ENCODE results near the gene CREB3L2. TPM values are rescaled to one million over a fixed set of nuclear protein-coding genes. Genes with fewer than 3 reads are reported as not detected.

CREB3L2 gene
- polyA plus RNA-seq, 1 of the 3 experiments (the other 2 are of a cell fraction) = 22.9 TPM

- Histone ChIP-seq H2AFZ (ENCODE audit: low read depth) (no peak overlapping the region), H3K4me3 (ENCODE audit: low read depth in 2 of 2, low read length in 1 of 2) (no peak overlapping the region), H3K27ac (ENCODE audit: low read depth in 2 of 2, low read length in 1 of 2) (peak overlapping the region; percentile 17 to 40; a peak in 3 of 4 replicates), H3K36me3 (replicated peaks in 1 of 2; ENCODE audit: control insufficient read depth in 1 of 2, insufficient read depth in 2 of 2, low read length in 1 of 2) (peaks cover 3 to 11% of the 10 kb centered on the region in 2 experiments), H3K9me2 (no peaks in the 10 kb centered on the region), H3K9me3 (no peaks in the 10 kb centered on the region), H4K20me1 (ENCODE audit: insufficient read depth) (no peaks in the 10 kb centered on the region), H3K9ac (no peak overlapping the region), H3K27me3 (ENCODE audit: insufficient read depth) (no peaks in the 10 kb centered on the region), H3K79me2 (ENCODE audit: insufficient read depth) (peaks cover 96% of the 10 kb centered on the region), H3F3A (replicated peaks; ENCODE audit: insufficient read depth) (peaks cover 24% of the 10 kb centered on the region), H3K4me2 (peak overlapping the region; percentile 48), H3K4me1 (ENCODE audit: control insufficient read depth in 1 of 2, insufficient read depth in 2 of 2, low read depth in 1 of 2, low read length in 1 of 2) (peaks cover 41 to 43% of the 10 kb centered on the region in 2 experiments)
- TF ChIP-seq CTCF (IDR thresholded peaks at IDR 0.05) (no peak), FOXM1 (IDR thresholded peaks at IDR 0.05; ENCODE audit: low read depth) (no peak), ZBTB33 (IDR thresholded peaks at IDR 0.05; ENCODE audit: borderline replicate concordance, low read depth) (no peak), EP300 (IDR thresholded peaks at IDR 0.05; ENCODE audit: borderline replicate concordance in 1 of 2, low read depth in 1 of 2, low read length in 1 of 2) (no peak), RFX5 (IDR thresholded peaks at IDR 0.05; ENCODE audit: low read length) (no peak), POLR2AphosphoS5 (IDR thresholded peaks at IDR 0.05; ENCODE audit: low read depth, low read length) (no peak)
- TF ChIP-seq, protein P1, sequence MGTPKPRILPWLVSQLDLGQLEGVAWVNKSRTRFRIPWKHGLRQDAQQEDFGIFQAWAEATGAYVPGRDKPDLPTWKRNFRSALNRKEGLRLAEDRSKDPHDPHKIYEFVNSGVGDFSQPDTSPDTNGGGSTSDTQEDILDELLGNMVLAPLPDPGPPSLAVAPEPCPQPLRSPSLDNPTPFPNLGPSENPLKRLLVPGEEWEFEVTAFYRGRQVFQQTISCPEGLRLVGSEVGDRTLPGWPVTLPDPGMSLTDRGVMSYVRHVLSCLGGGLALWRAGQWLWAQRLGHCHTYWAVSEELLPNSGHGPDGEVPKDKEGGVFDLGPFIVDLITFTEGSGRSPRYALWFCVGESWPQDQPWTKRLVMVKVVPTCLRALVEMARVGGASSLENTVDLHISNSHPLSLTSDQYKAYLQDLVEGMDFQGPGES (IDR thresholded peaks at IDR 0.05; ENCODE audit: low read depth, low read length) = no peak
- DNase-seq = no peak
- ChIA-PET POLR2A (no interaction called here), CTCF (interaction anchor here (0.7 to 2.8 kb wide), 6 partner anchors 10 to 83 kb away, joined by 3 to 13 read pairs (median 4); partner anchors contain the start of gene CREB3L2)
- 84% methylated on average over 3 of the region's 3 CpGs for WGBS (ENCODE audit: low lambda C conversion rate)
Measured at GRCh38 chr7:137987018-137987349, 14.9 kb downstream of the CREB3L2 start.

- no peaks in the 10 kb centered on the region for H4K20me1 ChIP-seq (ENCODE audit: insufficient read depth)
- 93% methylated on average over 14 of the region's 14 CpGs for WGBS (ENCODE audit: low lambda C conversion rate)
- H3K4me1 ChIP-seq (ENCODE audit: control insufficient read depth in 1 of 2, insufficient read depth in 2 of 2, low read depth in 1 of 2, low read length in 1 of 2) = peaks cover 42 to 45% of the 10 kb centered on the region in 2 experiments
- H3K27ac ChIP-seq (ENCODE audit: low read depth in 2 of 2, low read length in 1 of 2) = peak overlapping the region; percentile 17 to 40; a peak in 3 of 4 replicates
- H3K9me2 ChIP-seq = no peaks in the 10 kb centered on the region
- no peak for TF ChIP-seq RAD21 (IDR thresholded peaks at IDR 0.05; ENCODE audit: low read length)
- TF ChIP-seq EP300 (IDR thresholded peaks at IDR 0.05; ENCODE audit: borderline replicate concordance in 1 of 2, low read depth in 1 of 2, low read length in 1 of 2) = no peak
- no peak for TF ChIP-seq RCOR1 (IDR thresholded peaks at IDR 0.05; ENCODE audit: low read length)
- CTCF ChIA-PET = interaction anchor here (0.7 to 1.9 kb wide), 5 partner anchors 9 to 82 kb away, joined by 3 to 10 read pairs (median 4); no protein-coding TSS in a partner anchor
- H3K9ac ChIP-seq = no peak overlapping the region
- peaks cover 18% of the 10 kb centered on the region for H3F3A ChIP-seq (replicated peaks; ENCODE audit: insufficient read depth)
- no peak overlapping the region for H2AFZ ChIP-seq (ENCODE audit: low read depth)
- no peaks in the 10 kb centered on the region for H3K9me3 ChIP-seq
- H3K4me3 ChIP-seq (ENCODE audit: low read depth in 2 of 2, low read length in 1 of 2) = no peak overlapping the region
- DNase-seq = no peak
- peak overlapping the region; percentile 48 for H3K4me2 ChIP-seq
- POLR2A ChIA-PET = no interaction called here
- peaks cover 3 to 11% of the 10 kb centered on the region in 2 experiments for H3K36me3 ChIP-seq (replicated peaks in 1 of 2; ENCODE audit: control insufficient read depth in 1 of 2, insufficient read depth in 2 of 2, low read length in 1 of 2)
- no peaks in the 10 kb centered on the region for H3K27me3 ChIP-seq (ENCODE audit: insufficient read depth)
- peaks cover 96% of the 10 kb centered on the region for H3K79me2 ChIP-seq (ENCODE audit: insufficient read depth)
Measured at GRCh38 chr7:137986252-137987017, 15.5 kb downstream of the CREB3L2 start.

Measured in SK-N-SH (cell line).